Cardiac muscle cell (in vitro differentiated cells and primary cell): Measurements from ENCODE around the gene ZNF747. TPM values are rescaled to one million over a fixed set of nuclear protein-coding genes. Genes with fewer than 3 reads are reported as not detected.

Experiments
- DNase-seq, 2 donors: peaks; one replicate each; pipeline versions ENCODE4 v3.0.0 to v3.0.0-alpha.2; 2010 to 2017; ENCODE audit warnings: low read depth in 1 of 2, low spot score in 1 of 2
- H3K27ac ChIP-seq: fragments of 200-600 bp; sonication (generic); 2 replicates; pipeline ENCODE4 v1.5.1; 2016
- H3K27me3 ChIP-seq: fragments of 200-600 bp; sonication (generic); 2 replicates; pipeline ENCODE4 v1.6.0; 2016; ENCODE audit warnings: control low read depth
- H3K36me3 ChIP-seq: fragments of 200-600 bp; sonication (generic); 2 replicates; pipeline ENCODE4 v1.5.1; 2016; ENCODE audit warnings: control low read depth
- H3K4me1 ChIP-seq: fragments of 200-600 bp; sonication (generic); 2 replicates; pipeline ENCODE4 v1.8.1; 2017; ENCODE audit warnings: low read depth, mild to moderate bottlenecking, mixed run types
- H3K4me3 ChIP-seq: fragments of 200-600 bp; sonication (generic); 2 replicates; pipeline ENCODE4 v1.5.1; 2016; ENCODE audit warnings: mild to moderate bottlenecking
- H3K9me3 ChIP-seq: fragments of 200-600 bp; sonication (generic); 2 replicates; pipeline ENCODE4 v1.5.1; 2017; ENCODE audit warnings: low read depth, mild to moderate bottlenecking, control low read depth
- polyA plus RNA-seq: library from polyadenylated mRNA; unstranded; fragments of >200 nt; fragmentation: Nextera tagmentation; extraction: Ambion mirVana; gene quantifications from 2 replicates; pipeline ENCODE4 v1.2.1, GENCODE V29; 2016
- total RNA-seq: library from RNA; depleted of rRNA; stranded (reverse); fragments of >200 nt; gene quantifications from 2 replicates; pipeline ENCODE4 v1.2.3, GENCODE V29; 2016
- TF ChIP-seq, protein P1 (sequence below): IDR thresholded peaks from 2 replicates; pipeline ENCODE4 v1.5.1; 2012; ENCODE audit warnings: low read depth, mild to moderate bottlenecking, low read length

The ZNF747 gene
- total and polyA plus RNA-seq, 2 experiments from 2014 or later = 12.7 to 17.7 TPM

DNA sequence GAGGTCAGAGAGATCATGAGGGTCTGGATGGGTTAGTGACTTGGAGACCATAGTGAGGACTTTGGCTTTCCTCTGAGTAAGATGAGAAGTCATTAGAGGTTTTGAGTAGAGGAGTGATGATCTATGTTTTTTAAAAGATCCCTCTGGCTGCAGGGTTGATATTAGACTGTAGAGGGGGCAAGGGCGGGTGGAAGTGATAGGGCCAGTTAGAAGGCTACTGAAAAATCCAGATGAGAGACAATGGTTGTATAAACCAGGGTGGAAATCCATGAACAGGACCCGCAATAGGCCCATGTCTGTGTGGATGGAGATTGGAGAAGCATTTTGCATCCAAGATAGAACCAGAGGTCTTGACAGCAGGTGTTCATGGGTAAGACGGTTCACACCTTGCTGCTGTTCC is 52.3 kb downstream of the ZNF747 start:
- H3K36me3 ChIP-seq = no peaks in the 10 kb centered on the region
- H3K9me3 ChIP-seq = no peaks in the 10 kb centered on the region
- H3K4me1 ChIP-seq = no peaks in the 10 kb centered on the region
- no peak overlapping the region for H3K27ac ChIP-seq
- no peak overlapping the region for H3K4me3 ChIP-seq
- DNase-seq = no peak
- TF ChIP-seq, protein P1, sequence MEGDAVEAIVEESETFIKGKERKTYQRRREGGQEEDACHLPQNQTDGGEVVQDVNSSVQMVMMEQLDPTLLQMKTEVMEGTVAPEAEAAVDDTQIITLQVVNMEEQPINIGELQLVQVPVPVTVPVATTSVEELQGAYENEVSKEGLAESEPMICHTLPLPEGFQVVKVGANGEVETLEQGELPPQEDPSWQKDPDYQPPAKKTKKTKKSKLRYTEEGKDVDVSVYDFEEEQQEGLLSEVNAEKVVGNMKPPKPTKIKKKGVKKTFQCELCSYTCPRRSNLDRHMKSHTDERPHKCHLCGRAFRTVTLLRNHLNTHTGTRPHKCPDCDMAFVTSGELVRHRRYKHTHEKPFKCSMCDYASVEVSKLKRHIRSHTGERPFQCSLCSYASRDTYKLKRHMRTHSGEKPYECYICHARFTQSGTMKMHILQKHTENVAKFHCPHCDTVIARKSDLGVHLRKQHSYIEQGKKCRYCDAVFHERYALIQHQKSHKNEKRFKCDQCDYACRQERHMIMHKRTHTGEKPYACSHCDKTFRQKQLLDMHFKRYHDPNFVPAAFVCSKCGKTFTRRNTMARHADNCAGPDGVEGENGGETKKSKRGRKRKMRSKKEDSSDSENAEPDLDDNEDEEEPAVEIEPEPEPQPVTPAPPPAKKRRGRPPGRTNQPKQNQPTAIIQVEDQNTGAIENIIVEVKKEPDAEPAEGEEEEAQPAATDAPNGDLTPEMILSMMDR = peak; percentile 19
- H3K27me3 ChIP-seq = no peaks in the 10 kb centered on the region

DNA sequence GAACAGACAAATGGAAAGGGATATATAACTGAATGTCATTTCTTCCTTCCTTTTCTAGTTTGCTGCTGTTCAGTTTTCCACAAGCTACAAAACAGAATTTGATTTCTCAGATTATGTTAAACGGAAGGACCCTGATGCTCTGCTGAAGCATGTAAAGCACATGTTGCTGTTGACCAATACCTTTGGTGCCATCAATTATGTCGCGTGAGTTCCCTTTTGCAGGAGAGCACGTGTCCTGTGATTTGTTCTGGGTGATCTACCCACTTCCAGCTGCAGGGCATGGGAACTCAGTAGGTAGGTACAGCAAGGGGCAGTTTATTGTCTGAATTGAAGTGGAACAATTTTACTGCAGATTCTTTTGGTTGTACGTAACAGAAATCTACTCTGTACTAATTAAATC is 53.3 kb downstream of the ZNF747 start:
- H3K4me3 ChIP-seq = no peak overlapping the region
- DNase-seq = no peak
- no peaks in the 10 kb centered on the region for H3K36me3 ChIP-seq
- TF ChIP-seq, protein P1 = no peak
- H3K9me3 ChIP-seq = no peaks in the 10 kb centered on the region
- H3K27me3 ChIP-seq = no peaks in the 10 kb centered on the region
- H3K27ac ChIP-seq = no peak overlapping the region
- H3K4me1 ChIP-seq = no peaks in the 10 kb centered on the region

Other genes starting within 250 kb of the ZNF747 start
- 56.7 and 63.1 TPM in 2 replicates for gene CD2BP2, start 179.6 kb downstream of the ZNF747 start, total RNA-seq
- gene CD2BP2, start 179.6 kb downstream of the ZNF747 start, polyA plus RNA-seq = 47.2 TPM in 2 replicates
- 50.7 and 58.4 TPM in 2 replicates for gene TBC1D10B, start 164.4 kb downstream of the ZNF747 start, total RNA-seq
- 39.9 and 51.3 TPM in 2 replicates for gene TBC1D10B, start 164.4 kb downstream of the ZNF747 start, polyA plus RNA-seq
- 1.5 TPM in 1 of 2 replicates, not detected in the other for gene MYL11, start 160.1 kb downstream of the ZNF747 start, total RNA-seq
- gene MYL11, start 160.1 kb downstream of the ZNF747 start, polyA plus RNA-seq = 0.69 and 5.5 TPM in 2 replicates
- 0.92 and 0.95 TPM in 2 replicates for gene SEPTIN1, start 152.3 kb downstream of the ZNF747 start, total RNA-seq
- 8.7 and 11.9 TPM in 2 replicates for gene SEPTIN1, start 152.3 kb downstream of the ZNF747 start, polyA plus RNA-seq
- 29.5 and 32.3 TPM in 2 replicates for gene ZNF48, start 139.4 kb downstream of the ZNF747 start, total RNA-seq
- 12.5 and 20.8 TPM in 2 replicates for gene ZNF48, start 139.4 kb downstream of the ZNF747 start, polyA plus RNA-seq
- gene ZNF771, start 127.3 kb downstream of the ZNF747 start, total RNA-seq = 29.1 and 31.5 TPM in 2 replicates
- 26.5 and 36.1 TPM in 2 replicates for gene ZNF771, start 127.3 kb downstream of the ZNF747 start, polyA plus RNA-seq
- gene DCTPP1, start 104.8 kb downstream of the ZNF747 start, total RNA-seq = 43.0 and 46.3 TPM in 2 replicates
- 77.0 and 85.2 TPM in 2 replicates for gene DCTPP1, start 104.8 kb downstream of the ZNF747 start, polyA plus RNA-seq
- 14.0 and 19.6 TPM in 2 replicates for gene SEPHS2, start 89.0 kb downstream of the ZNF747 start, total RNA-seq
- 51.9 and 55.3 TPM in 2 replicates for gene SEPHS2, start 89.0 kb downstream of the ZNF747 start, polyA plus RNA-seq
- not detected in 2 replicates for gene ITGAL, start 62.1 kb downstream of the ZNF747 start, total RNA-seq
- gene ITGAL, start 62.1 kb downstream of the ZNF747 start, polyA plus RNA-seq = 0.46 TPM in 1 of 2 replicates, not detected in the other
- 73.1 and 79.1 TPM in 2 replicates for gene ZNF768, start 8.3 kb downstream of the ZNF747 start, total RNA-seq
- 19.4 and 31.0 TPM in 2 replicates for gene ZNF768, start 8.3 kb downstream of the ZNF747 start, polyA plus RNA-seq
- gene ZNF764, start 23.5 kb upstream of the ZNF747 start, total RNA-seq = 25.3 and 34.7 TPM in 2 replicates
- 12.0 and 17.9 TPM in 2 replicates for gene ZNF764, start 23.5 kb upstream of the ZNF747 start, polyA plus RNA-seq
- gene ZNF688, start 36.9 kb upstream of the ZNF747 start, total RNA-seq = 18.3 and 22.0 TPM in 2 replicates
- 12.4 and 25.0 TPM in 2 replicates for gene ZNF688, start 36.9 kb upstream of the ZNF747 start, polyA plus RNA-seq
- 19.3 and 25.5 TPM in 2 replicates for gene ZNF785, start 50.8 kb upstream of the ZNF747 start, total RNA-seq
- gene ZNF785, start 50.8 kb upstream of the ZNF747 start, polyA plus RNA-seq = 12.0 and 12.9 TPM in 2 replicates
- 19.4 and 19.5 TPM in 2 replicates for gene ZNF689, start 75.5 kb upstream of the ZNF747 start, total RNA-seq
- 11.3 and 17.9 TPM in 2 replicates for gene ZNF689, start 75.5 kb upstream of the ZNF747 start, polyA plus RNA-seq
- gene PRR14, start 116.1 kb upstream of the ZNF747 start, total RNA-seq = 30.8 and 33.7 TPM in 2 replicates
- 25.0 and 28.5 TPM in 2 replicates for gene PRR14, start 116.1 kb upstream of the ZNF747 start, polyA plus RNA-seq
- gene FBRS, start 123.6 kb upstream of the ZNF747 start, total RNA-seq = 47.0 and 55.4 TPM in 2 replicates
- 21.2 and 25.8 TPM in 2 replicates for gene FBRS, start 123.6 kb upstream of the ZNF747 start, polyA plus RNA-seq
- gene SRCAP, start 164.3 kb upstream of the ZNF747 start, total RNA-seq = 14.8 and 20.9 TPM in 2 replicates
- gene SRCAP, start 164.3 kb upstream of the ZNF747 start, polyA plus RNA-seq = 38.0 and 42.9 TPM in 2 replicates
- gene PHKG2, start 213.6 kb upstream of the ZNF747 start, total RNA-seq = 29.7 and 35.1 TPM in 2 replicates
- gene PHKG2, start 213.6 kb upstream of the ZNF747 start, polyA plus RNA-seq = 52.1 and 57.0 TPM in 2 replicates
- gene CFAP119, start 227.2 kb upstream of the ZNF747 start, total RNA-seq = 7.1 and 9.1 TPM in 2 replicates
- gene CFAP119, start 227.2 kb upstream of the ZNF747 start, polyA plus RNA-seq = 7.4 and 16.4 TPM in 2 replicates
- gene RNF40, start 227.5 kb upstream of the ZNF747 start, total RNA-seq = 91.8 and 104 TPM in 2 replicates
- 64.5 and 76.3 TPM in 2 replicates for gene RNF40, start 227.5 kb upstream of the ZNF747 start, polyA plus RNA-seq